Measurements from ENCODE around the gene SYT8.

The SYT8 gene

GRCh38 chr11:1827931-1828330 is 6.9 kb upstream of the SYT8 start:
- no peak for DNase-seq
- Histone ChIP-seq H3K27me3 (replicated peaks; ENCODE audit: insufficient read depth, low read length) (peaks cover 100% of the 10 kb centered on the region), H2AFZ (ENCODE audit: low read length) (no peak overlapping the region), H3K4me3 (ENCODE audit: low read length) (no peak overlapping the region), H3K9me2 (replicated peaks; ENCODE audit: insufficient read depth, low read length) (no peaks in the 10 kb centered on the region), H3K36me3 (replicated peaks; ENCODE audit: insufficient read depth, low read length) (no peaks in the 10 kb centered on the region), H3K79me2 (ENCODE audit: low read length) (no peaks in the 10 kb centered on the region), H4K20me1 (ENCODE audit: insufficient read depth, low read length) (no peaks in the 10 kb centered on the region), H3F3A (ENCODE audit: insufficient read depth, low read length) (no peaks in the 10 kb centered on the region), H3K4me2 (ENCODE audit: low read depth, low read length) (no peak overlapping the region), H3K9ac (ENCODE audit: low read length) (no peak overlapping the region), H3K4me1 (ENCODE audit: low read length) (no peaks in the 10 kb centered on the region), H3K9me3 (replicated peaks; ENCODE audit: insufficient read depth, low read length) (no peaks in the 10 kb centered on the region), H3K27ac (ENCODE audit: low read length) (no peak overlapping the region)
- no peak for TF ChIP-seq EZH2phosphoT487 (IDR thresholded peaks at IDR 0.05; ENCODE audit: low read length)
- no peak for TF ChIP-seq EZH2 (optimal IDR thresholded peaks at IDR 0.05; ENCODE audit: low read depth, low read length)
- TF ChIP-seq CTCF (IDR thresholded peaks at IDR 0.05; ENCODE audit: low read length), result no peak

GRCh38 chr11:1828542-1828941 is 6.2 kb upstream of the SYT8 start:
- no peak overlapping the region for H3K4me2 ChIP-seq (ENCODE audit: low read depth, low read length)
- TF ChIP-seq EZH2phosphoT487 (IDR thresholded peaks at IDR 0.05; ENCODE audit: low read length) (no peak), CTCF (IDR thresholded peaks at IDR 0.05; ENCODE audit: low read length) (no peak), EZH2 (optimal IDR thresholded peaks at IDR 0.05; ENCODE audit: low read depth, low read length) (no peak)

GRCh38 chr11:1829039-1829820 is 5.6 kb upstream of the SYT8 start:
- Histone ChIP-seq H3K9ac (ENCODE audit: low read length) (no peak overlapping the region), H3K79me2 (ENCODE audit: low read length) (no peaks in the 10 kb centered on the region), H3K4me3 (ENCODE audit: low read length) (no peak overlapping the region), H3K4me1 (ENCODE audit: low read length) (no peaks in the 10 kb centered on the region), H3K36me3 (replicated peaks; ENCODE audit: insufficient read depth, low read length) (no peaks in the 10 kb centered on the region), H3K4me2 (ENCODE audit: low read depth, low read length) (no peak overlapping the region), H3K27ac (ENCODE audit: low read length) (no peak overlapping the region), H3K9me2 (replicated peaks; ENCODE audit: insufficient read depth, low read length) (no peaks in the 10 kb centered on the region), H3K9me3 (replicated peaks; ENCODE audit: insufficient read depth, low read length) (no peaks in the 10 kb centered on the region), H3F3A (ENCODE audit: insufficient read depth, low read length) (no peaks in the 10 kb centered on the region), H2AFZ (ENCODE audit: low read length) (no peak overlapping the region), H3K27me3 (replicated peaks; ENCODE audit: insufficient read depth, low read length) (peaks cover 100% of the 10 kb centered on the region), H4K20me1 (ENCODE audit: insufficient read depth, low read length) (no peaks in the 10 kb centered on the region)
- no peak for DNase-seq
- no peak for TF ChIP-seq EZH2 (optimal IDR thresholded peaks at IDR 0.05; ENCODE audit: low read depth, low read length)
- TF ChIP-seq EZH2phosphoT487 (IDR thresholded peaks at IDR 0.05; ENCODE audit: low read length), result no peak
- TF ChIP-seq CTCF (IDR thresholded peaks at IDR 0.05; ENCODE audit: low read length), result no peak

More at GRCh38 chr11:1828542-1828941, 6.2 kb upstream of the SYT8 start:
- H3K27ac ChIP-seq (ENCODE audit: low read length), result no peak overlapping the region
- H3K9me2 ChIP-seq (replicated peaks; ENCODE audit: insufficient read depth, low read length), result no peaks in the 10 kb centered on the region
- no peaks in the 10 kb centered on the region for H3K4me1 ChIP-seq (ENCODE audit: low read length)
- no peaks in the 10 kb centered on the region for H3K9me3 ChIP-seq (replicated peaks; ENCODE audit: insufficient read depth, low read length)
- H3K9ac ChIP-seq (ENCODE audit: low read length), result no peak overlapping the region
- no peak for DNase-seq
- no peak overlapping the region for H3K4me3 ChIP-seq (ENCODE audit: low read length)
- peaks cover 100% of the 10 kb centered on the region for H3K27me3 ChIP-seq (replicated peaks; ENCODE audit: insufficient read depth, low read length)
- no peaks in the 10 kb centered on the region for H4K20me1 ChIP-seq (ENCODE audit: insufficient read depth, low read length)
- H3K79me2 ChIP-seq (ENCODE audit: low read length), result no peaks in the 10 kb centered on the region
- no peak overlapping the region for H2AFZ ChIP-seq (ENCODE audit: low read length)
- no peaks in the 10 kb centered on the region for H3K36me3 ChIP-seq (replicated peaks; ENCODE audit: insufficient read depth, low read length)
- H3F3A ChIP-seq (ENCODE audit: insufficient read depth, low read length), result no peaks in the 10 kb centered on the region

All from MM.1S (cell line).